ENCODE measurements around the gene FAM117B.

Gene FAM117B

GRCh38 chr2:202771336-202771735 is 136.6 kb downstream of the FAM117B start:
- H3K27ac ChIP-seq (ENCODE audit: low read length), result no peak overlapping the region
- TF ChIP-seq EZH2 (IDR thresholded peaks at IDR 0.05; ENCODE audit: borderline replicate concordance, low read depth, low read length, severe bottlenecking) (no peak), CTCF (IDR thresholded peaks at IDR 0.05; ENCODE audit: borderline replicate concordance, extremely low read depth, low read length, poor library complexity, severe bottlenecking) (no peak)
- no peak overlapping the region for H3K4me3 ChIP-seq (ENCODE audit: low read depth in 1 of 2, low read length in 2 of 2)
- H2AFZ ChIP-seq (ENCODE audit: low read depth, low read length), result no peak overlapping the region
- no peaks in the 10 kb centered on the region for H4K20me1 ChIP-seq (ENCODE audit: insufficient read depth, low read length)
- H3K4me2 ChIP-seq (ENCODE audit: insufficient read depth, low read length), result no peak overlapping the region
- no peaks in the 10 kb centered on the region for H3K4me1 ChIP-seq (ENCODE audit: insufficient read depth, low read length)
- DNase-seq (no peak), ATAC-seq (ENCODE audit: insufficient read depth, low read depth) (no peak)
- no peaks in the 10 kb centered on the region for H3K9me3 ChIP-seq (ENCODE audit: insufficient read depth, low read length, severe bottlenecking)
- no peak overlapping the region for H3K9ac ChIP-seq (ENCODE audit: low read depth, low read length)
- H3K27me3 ChIP-seq (ENCODE audit: insufficient read depth, low read length, poor library complexity), result no peaks in the 10 kb centered on the region
- H3K79me2 ChIP-seq (ENCODE audit: insufficient read depth, low read length), result no peaks in the 10 kb centered on the region
- peaks cover 15% of the 10 kb centered on the region for H3K36me3 ChIP-seq (ENCODE audit: insufficient read depth, low read length)

- no peak overlapping the region for H3K9ac ChIP-seq (ENCODE audit: low read depth, low read length)
- no peak overlapping the region for H2AFZ ChIP-seq (ENCODE audit: low read depth, low read length)
- H3K4me1 ChIP-seq (ENCODE audit: insufficient read depth, low read length), result no peaks in the 10 kb centered on the region
- no peaks in the 10 kb centered on the region for H3K9me3 ChIP-seq (ENCODE audit: insufficient read depth, low read length, severe bottlenecking)
- ATAC-seq (ENCODE audit: insufficient read depth, low read depth) (no peak), DNase-seq (no peak)
- no peaks in the 10 kb centered on the region for H4K20me1 ChIP-seq (ENCODE audit: insufficient read depth, low read length)
- no peak overlapping the region for H3K27ac ChIP-seq (ENCODE audit: low read length)
- H3K4me2 ChIP-seq (ENCODE audit: insufficient read depth, low read length), result no peak overlapping the region
- no peaks in the 10 kb centered on the region for H3K27me3 ChIP-seq (ENCODE audit: insufficient read depth, low read length, poor library complexity)
- no peaks in the 10 kb centered on the region for H3K79me2 ChIP-seq (ENCODE audit: insufficient read depth, low read length)
- no peak overlapping the region for H3K4me3 ChIP-seq (ENCODE audit: low read depth in 1 of 2, low read length in 2 of 2)
- H3K36me3 ChIP-seq (ENCODE audit: insufficient read depth, low read length), result peaks cover 14% of the 10 kb centered on the region
- TF ChIP-seq CTCF (IDR thresholded peaks at IDR 0.05; ENCODE audit: borderline replicate concordance, extremely low read depth, low read length, poor library complexity, severe bottlenecking) (no peak), EZH2 (IDR thresholded peaks at IDR 0.05; ENCODE audit: borderline replicate concordance, low read depth, low read length, severe bottlenecking) (no peak)
Observed at GRCh38 chr2:202771741-202772460, 137.1 kb downstream of the FAM117B start.

- no peak for TF ChIP-seq EZH2 (IDR thresholded peaks at IDR 0.05; ENCODE audit: borderline replicate concordance, low read depth, low read length, severe bottlenecking)
- TF ChIP-seq CTCF (IDR thresholded peaks at IDR 0.05; ENCODE audit: borderline replicate concordance, extremely low read depth, low read length, poor library complexity, severe bottlenecking), result no peak
- H3K36me3 ChIP-seq (ENCODE audit: insufficient read depth, low read length), result peaks cover 17% of the 10 kb centered on the region
- H3K27ac ChIP-seq (ENCODE audit: low read length), result no peak overlapping the region
- H3K9ac ChIP-seq (ENCODE audit: low read depth, low read length), result no peak overlapping the region
- no peaks in the 10 kb centered on the region for H4K20me1 ChIP-seq (ENCODE audit: insufficient read depth, low read length)
- H2AFZ ChIP-seq (ENCODE audit: low read depth, low read length), result no peak overlapping the region
- no peaks in the 10 kb centered on the region for H3K27me3 ChIP-seq (ENCODE audit: insufficient read depth, low read length, poor library complexity)
- H3K4me3 ChIP-seq (ENCODE audit: low read depth in 1 of 2, low read length in 2 of 2), result no peak overlapping the region
- no peaks in the 10 kb centered on the region for H3K9me3 ChIP-seq (ENCODE audit: insufficient read depth, low read length, severe bottlenecking)
- ATAC-seq (ENCODE audit: insufficient read depth, low read depth) (no peak), DNase-seq (no peak)
- H3K4me2 ChIP-seq (ENCODE audit: insufficient read depth, low read length), result no peak overlapping the region
- no peaks in the 10 kb centered on the region for H3K79me2 ChIP-seq (ENCODE audit: insufficient read depth, low read length)
- no peaks in the 10 kb centered on the region for H3K4me1 ChIP-seq (ENCODE audit: insufficient read depth, low read length)
Observed at GRCh38 chr2:202773301-202773973, 138.7 kb downstream of the FAM117B start.
